HUES6 (cell line): Measurements from ENCODE around the gene CCL17.

ENCODE experiments used
- H3K27ac ChIP-seq: 2 replicates; pipeline ENCODE4 v1.7.0; 2013; ENCODE audit warnings: low read depth, mild to moderate bottlenecking, low read length, inconsistent platforms
- H3K27me3 ChIP-seq: 2 replicates; pipeline ENCODE4 v1.6.1; 2013; ENCODE audit warnings: low read length; ENCODE audit not compliant: control insufficient read depth, insufficient read depth
- H3K36me3 ChIP-seq: 2 replicates; pipeline ENCODE4 v1.6.1; 2013; ENCODE audit warnings: low read length; ENCODE audit not compliant: control insufficient read depth, insufficient read depth
- H3K4me1 ChIP-seq: 2 replicates; pipeline ENCODE4 v1.6.1; 2013; ENCODE audit warnings: low read length; ENCODE audit not compliant: control insufficient read depth, insufficient read depth
- H3K4me3 ChIP-seq: 2 replicates; pipeline ENCODE4 v1.5.1; 2013; ENCODE audit warnings: low read depth, low read length
- H3K9ac ChIP-seq: one replicate; pipeline ENCODE4 v1.6.1; 2013; ENCODE audit warnings: mild to moderate bottlenecking, low read length
- H3K9me3 ChIP-seq: 2 replicates; pipeline ENCODE4 v1.6.1; 2013; ENCODE audit warnings: low read depth, low read length; ENCODE audit not compliant: control insufficient read depth, insufficient read depth

The CCL17 gene

DNA sequence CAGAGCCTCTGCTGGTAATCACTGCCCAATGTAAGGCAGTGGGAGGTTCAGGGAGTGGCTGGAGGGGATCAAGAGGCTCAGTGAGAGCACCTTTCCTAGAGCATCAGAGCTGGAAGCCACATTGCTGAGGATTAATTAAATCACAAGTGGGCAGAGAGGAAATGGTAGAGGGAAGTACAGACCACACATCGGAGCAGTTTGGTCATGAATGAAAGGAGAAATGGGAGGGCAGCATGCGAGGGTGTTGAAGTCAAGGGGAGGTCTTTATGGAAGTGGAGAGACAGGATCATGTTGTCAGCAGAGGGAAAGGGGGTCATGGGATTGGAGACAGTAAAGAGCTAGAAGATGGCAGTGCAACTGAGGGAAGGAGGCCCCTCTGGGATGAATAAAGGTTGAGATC is 2.3 kb downstream of the CCL17 start:
- H3K27ac ChIP-seq, result no peak overlapping the region
- peaks cover 2% of the 10 kb centered on the region; the same call in 1 of the 2 replicates for H3K4me1 ChIP-seq

DNA sequence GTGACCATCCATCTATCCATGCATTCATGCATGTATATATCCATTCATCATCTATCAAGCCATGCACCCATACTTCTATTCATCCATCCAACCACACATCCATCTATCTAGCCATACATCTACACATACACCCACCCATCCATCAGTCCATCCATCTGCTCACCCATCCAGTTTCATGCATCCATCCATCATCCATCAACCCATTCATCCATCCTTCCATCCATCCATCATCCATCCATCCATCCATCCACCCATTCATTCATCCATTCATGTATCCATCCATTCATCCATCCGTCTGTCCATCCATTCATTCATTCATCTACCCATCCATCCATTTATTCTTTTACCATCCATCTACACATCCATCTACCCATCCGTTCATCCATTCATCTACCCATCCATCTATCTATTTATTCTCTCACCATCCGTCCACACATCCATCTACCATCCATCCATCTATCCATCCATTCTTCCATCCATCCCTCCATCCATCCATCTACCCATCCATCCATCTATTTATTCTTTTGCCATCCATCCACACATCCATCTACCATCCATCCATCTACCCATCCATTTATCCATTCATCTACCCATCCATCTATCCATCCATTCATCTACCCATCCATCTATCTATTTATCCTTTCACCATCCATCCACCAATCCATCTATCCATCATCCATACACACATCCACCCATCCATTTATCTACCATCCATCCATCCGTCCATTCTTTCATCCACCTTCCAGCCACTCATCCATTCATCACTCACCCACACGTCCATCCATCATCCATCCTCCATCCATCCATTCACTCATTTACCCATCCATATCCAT is 3.2 kb downstream of the CCL17 start:
- Histone ChIP-seq H3K9me3 (no peaks in the 10 kb centered on the region), H3K36me3 (no peaks in the 10 kb centered on the region), H3K27ac (no peak overlapping the region), H3K27me3 (0 out of 2 replicates have a peak, but pooled peaks cover 4% of the 10 kb centered on the region), H3K4me1 (peaks cover 2% of the 10 kb centered on the region; the same call in 1 of the 2 replicates), H3K9ac (no peak overlapping the region), H3K4me3 (no peak overlapping the region)

More for the DNA sequence above, 2.3 kb downstream of the CCL17 start:
- Histone ChIP-seq H3K27me3 (0 out of 2 replicates have a peak, but pooled peaks cover 4% of the 10 kb centered on the region), H3K36me3 (no peaks in the 10 kb centered on the region), H3K4me3 (no peak overlapping the region), H3K9ac (no peak overlapping the region), H3K9me3 (no peaks in the 10 kb centered on the region)

DNA sequence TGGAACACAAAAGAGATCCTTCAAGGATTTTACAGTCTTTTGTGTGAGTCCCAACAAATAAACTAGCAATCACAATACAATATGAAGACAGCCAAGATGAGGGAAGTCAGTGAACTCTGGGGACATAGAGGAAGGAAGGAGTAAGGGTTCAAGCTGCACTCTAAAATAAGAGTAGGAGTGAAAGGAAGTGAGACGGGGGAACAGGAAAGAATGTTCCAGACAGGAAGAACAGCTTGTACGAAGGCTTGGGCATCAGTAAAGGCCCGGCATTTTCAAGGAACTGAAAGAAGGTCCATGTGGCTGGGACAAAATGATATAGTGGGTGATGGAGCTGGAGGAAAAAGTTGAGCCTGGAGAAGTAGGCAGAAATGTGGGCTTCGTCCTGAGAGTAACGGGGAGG is 4.5 kb downstream of the CCL17 start:
- H3K4me1 ChIP-seq, result peaks cover 2% of the 10 kb centered on the region; the same call in 1 of the 2 replicates

DNA sequence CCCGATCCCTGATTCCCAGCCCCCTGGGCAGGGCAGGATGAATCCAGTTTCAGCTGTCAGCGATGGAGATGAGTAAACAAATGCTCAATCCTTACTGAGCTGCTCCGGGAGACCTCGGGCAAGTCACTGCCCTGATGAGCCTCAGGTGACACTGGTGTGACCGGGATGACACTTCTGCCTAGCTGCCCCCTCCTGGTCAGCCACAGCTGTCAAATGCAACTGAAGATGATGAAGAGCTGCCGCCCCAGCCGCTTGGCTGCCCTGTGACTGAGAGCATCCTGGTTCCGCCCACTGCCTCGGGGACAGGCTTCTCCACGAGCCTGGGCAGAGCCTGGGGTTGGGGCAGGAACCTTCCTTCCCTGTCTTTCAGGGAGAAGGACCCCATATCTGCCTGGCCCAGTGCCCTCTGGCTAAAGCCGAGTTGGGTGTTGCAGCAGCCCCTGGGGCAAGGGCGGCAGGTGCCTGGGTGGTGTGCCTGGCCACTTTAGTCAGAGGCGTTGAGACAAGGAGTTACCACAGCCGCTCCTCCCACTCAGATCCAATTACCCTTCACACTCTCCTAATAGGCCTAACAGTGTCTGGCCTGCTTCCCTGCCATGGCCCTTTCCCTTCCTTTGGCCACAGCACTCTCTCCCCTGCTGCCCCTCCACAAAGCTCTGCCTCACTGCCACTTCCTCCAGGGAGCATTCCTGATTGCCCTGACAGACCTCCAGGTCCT is 5.5 kb downstream of the CCL17 start:
- H3K9ac ChIP-seq, result no peak overlapping the region
- H3K4me3 ChIP-seq, result no peak overlapping the region
- no peaks in the 10 kb centered on the region for H3K36me3 ChIP-seq
- peaks cover 2% of the 10 kb centered on the region; the same call in 1 of the 2 replicates for H3K4me1 ChIP-seq
- H3K9me3 ChIP-seq, result no peaks in the 10 kb centered on the region
- no peaks in the 10 kb centered on the region for H3K27me3 ChIP-seq
- no peak overlapping the region for H3K27ac ChIP-seq

More for the DNA sequence above, 4.5 kb downstream of the CCL17 start:
- no peak overlapping the region for H3K27ac ChIP-seq
- H3K9me3 ChIP-seq, result no peaks in the 10 kb centered on the region
- no peak overlapping the region for H3K4me3 ChIP-seq
- 0 out of 2 replicates have a peak, but pooled peaks cover 4% of the 10 kb centered on the region for H3K27me3 ChIP-seq
- H3K36me3 ChIP-seq, result no peaks in the 10 kb centered on the region
- H3K9ac ChIP-seq, result no peak overlapping the region

DNA sequence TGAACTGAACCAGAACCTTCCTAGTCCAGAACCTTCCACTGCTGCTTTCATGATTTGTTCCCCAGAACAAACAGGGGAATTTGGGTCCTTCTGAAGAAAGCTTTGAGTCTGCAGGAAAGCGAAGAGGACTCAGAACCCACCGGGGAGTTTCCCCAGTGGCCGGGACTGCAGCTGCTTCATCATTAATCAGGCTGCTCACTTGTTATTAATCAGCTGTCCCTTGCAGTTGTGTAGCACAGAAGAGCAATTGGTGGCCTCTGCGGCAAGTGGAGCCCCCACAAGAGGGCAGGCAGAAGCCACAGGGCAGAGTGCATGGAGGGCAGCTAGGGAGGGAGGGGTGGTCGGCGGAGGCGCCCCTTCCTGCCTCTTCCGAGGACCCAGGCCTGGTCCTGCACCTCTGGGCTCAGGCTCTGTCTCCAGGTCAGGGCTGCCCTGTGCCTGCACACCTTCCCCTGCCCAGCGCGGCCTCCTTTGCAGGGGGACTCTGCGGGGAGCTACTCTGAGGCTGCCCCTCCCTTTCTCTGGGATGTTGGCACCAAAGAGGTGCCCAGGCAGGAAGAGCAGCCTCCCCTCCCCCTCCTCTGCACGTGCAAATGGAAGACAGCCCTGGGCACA is 6.9 kb downstream of the CCL17 start:
- H3K4me3 ChIP-seq, result no peak overlapping the region
- no peak overlapping the region for H3K9ac ChIP-seq
- H3K27me3 ChIP-seq, result no peaks in the 10 kb centered on the region
- peaks cover 13% of the 10 kb centered on the region for H3K4me1 ChIP-seq
- H3K27ac ChIP-seq, result no peak overlapping the region
- no peaks in the 10 kb centered on the region for H3K36me3 ChIP-seq
- no peaks in the 10 kb centered on the region for H3K9me3 ChIP-seq

DNA sequence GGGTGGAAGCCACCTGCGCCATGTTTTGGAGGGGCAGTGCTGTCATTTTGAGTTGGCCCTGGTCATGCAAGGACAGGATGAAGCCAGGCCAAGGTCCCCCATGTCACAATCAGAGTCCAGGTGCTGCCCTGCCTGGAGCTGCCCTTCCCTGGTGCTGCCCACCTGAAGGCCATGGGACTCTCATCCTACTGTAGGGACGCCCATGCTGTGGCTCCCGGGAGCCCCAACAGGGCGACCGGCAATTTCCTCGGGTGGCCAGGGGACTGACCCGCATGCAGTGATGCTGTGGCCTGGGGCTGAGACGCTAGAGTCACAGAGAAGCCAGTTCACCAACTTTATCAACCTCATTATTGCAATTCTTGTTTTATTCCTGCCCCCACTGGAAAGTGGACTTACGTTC is 8.0 kb downstream of the CCL17 start:
- H3K27me3 ChIP-seq, result no peaks in the 10 kb centered on the region
- no peak overlapping the region for H3K27ac ChIP-seq
- no peak overlapping the region for H3K4me3 ChIP-seq
- H3K9ac ChIP-seq, result no peak overlapping the region
- H3K9me3 ChIP-seq, result no peaks in the 10 kb centered on the region
- peaks cover 22% of the 10 kb centered on the region for H3K4me1 ChIP-seq
- no peaks in the 10 kb centered on the region for H3K36me3 ChIP-seq

DNA sequence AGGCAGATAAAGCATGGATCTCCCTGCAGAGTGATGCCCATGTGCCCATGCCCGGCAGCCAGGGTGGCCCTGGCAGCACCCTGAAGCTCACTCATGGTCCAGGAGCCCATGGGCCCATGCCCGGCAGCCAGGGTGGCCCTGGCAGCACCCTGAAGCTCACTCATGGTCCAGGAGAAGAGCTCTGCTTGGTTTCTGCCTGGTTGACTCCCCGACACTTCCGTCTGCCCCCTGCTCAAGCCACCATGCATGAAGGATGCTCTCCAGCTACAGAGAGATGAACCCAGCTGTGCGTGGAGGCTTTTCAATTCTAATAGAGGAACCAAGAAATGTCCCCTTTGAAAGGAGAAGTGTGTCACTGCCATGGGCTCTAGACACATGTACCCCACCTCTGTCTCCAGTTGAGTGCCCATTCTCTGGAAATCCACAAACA is 8.7 kb downstream of the CCL17 start:
- Histone ChIP-seq H3K36me3 (no peaks in the 10 kb centered on the region), H3K4me3 (no peak overlapping the region), H3K4me1 (peaks cover 25% of the 10 kb centered on the region), H3K27me3 (no peaks in the 10 kb centered on the region), H3K9ac (no peak overlapping the region), H3K9me3 (no peaks in the 10 kb centered on the region), H3K27ac (no peak overlapping the region)

DNA sequence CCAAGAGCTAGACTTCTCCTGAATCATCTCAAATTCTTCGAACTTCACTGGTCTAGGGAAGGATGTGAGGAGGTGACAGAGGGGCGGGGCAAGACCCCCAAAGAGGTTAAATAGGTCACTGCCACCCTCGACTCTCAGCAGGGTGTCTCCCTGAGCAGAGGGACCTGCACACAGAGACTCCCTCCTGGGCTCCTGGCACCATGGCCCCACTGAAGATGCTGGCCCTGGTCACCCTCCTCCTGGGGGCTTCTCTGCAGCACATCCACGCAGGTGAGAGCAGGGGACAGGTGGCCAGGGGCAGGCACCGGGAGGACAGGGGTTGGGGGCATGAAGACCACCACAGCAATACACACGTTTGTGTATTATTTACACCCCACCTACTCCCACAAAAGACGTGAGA is 9.2 kb downstream of the CCL17 start:
- H3K9me3 ChIP-seq, result no peaks in the 10 kb centered on the region
- no peak overlapping the region for H3K9ac ChIP-seq
- no peaks in the 10 kb centered on the region for H3K36me3 ChIP-seq
- H3K27me3 ChIP-seq, result no peaks in the 10 kb centered on the region
- peaks cover 29% of the 10 kb centered on the region for H3K4me1 ChIP-seq
- no peak overlapping the region for H3K4me3 ChIP-seq
- no peak overlapping the region for H3K27ac ChIP-seq

DNA sequence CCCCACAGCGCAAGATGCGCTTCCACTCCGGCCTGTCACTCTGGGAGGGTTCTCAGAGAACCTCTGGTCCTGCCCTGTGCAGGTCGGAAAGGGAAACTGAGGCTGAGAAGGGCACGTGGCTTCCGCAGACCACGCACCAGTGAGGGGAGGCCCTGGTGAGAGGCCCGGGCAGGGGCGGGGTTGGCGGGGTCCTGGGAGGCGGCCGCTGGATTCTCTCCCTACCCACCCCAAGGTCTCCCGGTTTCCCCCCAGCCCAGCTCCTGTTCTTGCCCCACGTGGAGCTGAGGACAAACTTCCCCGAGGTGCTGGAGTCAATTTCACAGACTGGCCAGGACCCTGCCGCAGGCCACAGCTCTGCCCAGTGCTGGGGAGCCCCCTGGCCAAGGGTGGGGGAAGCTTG is 11.5 kb downstream of the CCL17 start:
- H3K27me3 ChIP-seq, result no peaks in the 10 kb centered on the region
- no peak overlapping the region for H3K4me3 ChIP-seq
- no peaks in the 10 kb centered on the region for H3K9me3 ChIP-seq
- H3K9ac ChIP-seq, result no peak overlapping the region
- peaks cover 34% of the 10 kb centered on the region for H3K4me1 ChIP-seq
- no peak overlapping the region for H3K27ac ChIP-seq
- H3K36me3 ChIP-seq, result no peaks in the 10 kb centered on the region

DNA sequence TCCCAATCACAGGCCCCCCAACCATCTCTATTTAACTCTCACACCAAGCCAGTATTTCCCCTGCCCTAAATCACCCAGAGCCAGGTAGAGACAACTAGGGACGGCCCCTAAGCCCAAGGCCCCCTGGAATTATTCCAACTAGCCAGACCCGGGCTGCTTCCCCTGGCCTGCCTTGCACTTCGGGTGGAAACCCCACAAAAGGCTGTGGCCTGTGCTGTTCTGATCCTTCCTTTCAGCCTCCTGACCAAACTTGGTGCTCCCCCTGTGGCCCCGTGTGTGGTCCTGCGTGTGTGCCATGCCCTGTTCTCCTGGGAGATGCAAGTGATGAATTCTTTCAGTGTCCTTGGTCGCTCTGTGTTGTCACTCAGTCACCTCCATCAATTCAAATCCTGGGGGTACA is 14.9 kb downstream of the CCL17 start:
- Histone ChIP-seq H3K36me3 (no peaks in the 10 kb centered on the region), H3K27me3 (no peaks in the 10 kb centered on the region), H3K4me1 (peaks cover 34% of the 10 kb centered on the region), H3K9ac (no peak overlapping the region), H3K9me3 (no peaks in the 10 kb centered on the region), H3K27ac (no peak overlapping the region), H3K4me3 (no peak overlapping the region)
